OCI-LY7 (cell line): ENCODE measurements around the gene PIPOX. TPM values are rescaled to one million over a fixed set of nuclear protein-coding genes. Genes with fewer than 3 reads are reported as not detected.

ENCODE experiments used
- BruUV-seq: library from RNA; stranded (reverse); fragments of 400-500 nt; replicated peaks from 2 replicates; lab custom pipeline; 2021; lab: Mats Ljungman, UMichigan
- CTCF ChIA-PET: fragments of 300-600 bp; sonication (Branson Sonifier 250); formaldehyde crosslinking; loops from one replicate; lab custom pipeline; 2022; ENCODE audit warnings: antibody characterized with exemption; ENCODE audit not compliant: unreplicated experiment; lab: Charles Lee
- POLR2A ChIA-PET: fragments of 300-600 bp; sonication (Branson Sonifier 250); formaldehyde crosslinking; loops from one replicate; lab custom pipeline; 2022; ENCODE audit warnings: antibody characterized with exemption; lab: Charles Lee
- DNase-seq: peaks from one replicate; pipeline ENCODE4 v3.0.0-alpha.2; 2015; ENCODE audit warnings: low spot score
- H2AFZ ChIP-seq: fragments of 200-600 bp; sonication (generic), shearing (Covaris generic); 2 replicates; pipeline ENCODE4 v1.6.1; 2014; ENCODE audit warnings: mild to moderate bottlenecking, antibody characterized with exemption, low read length, moderate library complexity
- H3K27ac ChIP-seq: fragments of 200-600 bp; sonication (generic); 2 replicates; pipeline ENCODE4 v1.5.1; 2014; ENCODE audit warnings: mixed run types, low read depth, mild to moderate bottlenecking, moderate library complexity, low read length, inconsistent platforms; ENCODE audit not compliant: poor library complexity, severe bottlenecking
- H3K36me3 ChIP-seq: fragments of 200-600 bp; sonication (generic); 2 replicates; pipeline ENCODE4 v1.6.1; 2014; ENCODE audit warnings: mild to moderate bottlenecking, antibody characterized with exemption, low read length, moderate library complexity, mixed read lengths; ENCODE audit not compliant: insufficient read depth
- H3K4me1 ChIP-seq: fragments of 200-600 bp; sonication (generic); 2 replicates; pipeline ENCODE4 v1.5.1; 2014; ENCODE audit warnings: mild to moderate bottlenecking, low read length; ENCODE audit not compliant: insufficient read depth, poor library complexity, severe bottlenecking
- H3K4me2 ChIP-seq: fragments of 200-600 bp; sonication (generic); 2 replicates; pipeline ENCODE4 v1.6.1; 2014; ENCODE audit warnings: mild to moderate bottlenecking, low read length
- H3K4me3 ChIP-seq: fragments of 200-600 bp; sonication (generic); 2 replicates; pipeline ENCODE4 v1.5.1; 2014; ENCODE audit warnings: mild to moderate bottlenecking, low read depth, low read length; ENCODE audit not compliant: poor library complexity, severe bottlenecking
- H3K79me2 ChIP-seq: fragments of 200-600 bp; sonication (generic); 2 replicates; pipeline ENCODE4 v1.6.1; 2016; ENCODE audit warnings: low read depth, mild to moderate bottlenecking, low read length, moderate library complexity, mixed read lengths; ENCODE audit not compliant: insufficient read depth
- H3K9me2 ChIP-seq: fragments of 200-600 bp; sonication (generic); 2 replicates; pipeline ENCODE4 v1.6.1; 2016; ENCODE audit warnings: mild to moderate bottlenecking, low read length, mixed read lengths; ENCODE audit not compliant: insufficient read depth
- H3K9me3 ChIP-seq: fragments of 200-600 bp; sonication (generic); 2 replicates; pipeline ENCODE4 v1.6.1; 2014; ENCODE audit warnings: mild to moderate bottlenecking, mixed run types, low read length, mixed read lengths
- H4K20me1 ChIP-seq: fragments of 200-600 bp; sonication (generic); 2 replicates; pipeline ENCODE4 v1.6.1; 2014; ENCODE audit warnings: mild to moderate bottlenecking, antibody characterized with exemption, low read length, moderate library complexity, mixed read lengths; ENCODE audit not compliant: insufficient read depth
- CTCF ChIP-seq: fragments of 200-600 bp; sonication (generic); conservative IDR thresholded peaks from 2 replicates; pipeline ENCODE4 v1.5.1; 2014; ENCODE audit warnings: mild to moderate bottlenecking, antibody characterized with exemption, low read length, moderate library complexity, mixed read lengths
- EZH2phosphoT487 ChIP-seq: fragments of 200-600 bp; sonication (generic); IDR thresholded peaks from 2 replicates; pipeline ENCODE4 v1.6.1; 2018; ENCODE audit warnings: low read depth, borderline replicate concordance, mild to moderate bottlenecking, mixed run types, antibody characterized with exemption, low read length, moderate library complexity, mixed read lengths
- intact Hi-C: fragments of 100-400 bp; cut with micrococcal nuclease; formaldehyde crosslinking; loops from one replicate; pipeline ENCODE4 v1.10.0; 2022; ENCODE audit not compliant: unreplicated experiment
- total RNA-seq, 2 experiments: library from RNA; depleted of rRNA in 1 of 2; stranded (reverse); fragments of >200 nt in 1 of 2; shearing (Covaris generic) in 1 of 2; gene quantifications; 2 replicates each; pipeline ENCODE4 v1.2.3, GENCODE V29; 2014 to 2022

PIPOX gene
- total RNA-seq, 2 experiments from 2014 or later, result 3.8 to 4.1 TPM

GRCh38 chr17:29010129-29010528 lies 32.8 kb upstream of the PIPOX start:
- DNase-seq, result no peak
- no peaks in the 10 kb centered on the region for H3K79me2 ChIP-seq
- no peaks in the 10 kb centered on the region for H3K4me1 ChIP-seq
- H2AFZ ChIP-seq, result no peak overlapping the region
- H3K9me3 ChIP-seq, result no peaks in the 10 kb centered on the region
- no peak overlapping the region for H3K4me2 ChIP-seq
- POLR2A ChIA-PET, result interaction anchor here (0.6 to 2.0 kb wide), 3 partner anchors 9 to 184 kb away, joined by 3 to 6 read pairs (median 4); no protein-coding TSS in a partner anchor
- no TSS peak for BruUV-seq
- H3K27ac ChIP-seq, result no peak overlapping the region
- CTCF ChIA-PET, result interaction anchor here (0.6 kb wide), 1 partner anchor 1743 kb away, joined by 3 read pairs; no protein-coding TSS in a partner anchor
- no peaks in the 10 kb centered on the region for H4K20me1 ChIP-seq
- intact Hi-C loops, result no loop called here
- TF ChIP-seq EZH2phosphoT487, result no peak
- no peak for TF ChIP-seq CTCF
- H3K36me3 ChIP-seq, result no peaks in the 10 kb centered on the region
- H3K4me3 ChIP-seq, result no peak overlapping the region
- H3K9me2 ChIP-seq, result no peaks in the 10 kb centered on the region

GRCh38 chr17:29010586-29010985 lies 32.4 kb upstream of the PIPOX start:
- POLR2A ChIA-PET, result interaction anchor here (2.0 kb wide), 1 partner anchor 9 kb away, joined by 6 read pairs; no protein-coding TSS in a partner anchor
- no TSS peak for BruUV-seq
- Histone ChIP-seq H3K36me3 (no peaks in the 10 kb centered on the region), H3K79me2 (no peaks in the 10 kb centered on the region), H3K4me2 (no peak overlapping the region), H3K9me2 (no peaks in the 10 kb centered on the region), H3K4me3 (no peak overlapping the region), H3K27ac (no peak overlapping the region), H3K9me3 (no peaks in the 10 kb centered on the region), H2AFZ (no peak overlapping the region), H3K4me1 (no peaks in the 10 kb centered on the region), H4K20me1 (no peaks in the 10 kb centered on the region)
- intact Hi-C loops, result no loop called here
- no peak for TF ChIP-seq CTCF
- TF ChIP-seq EZH2phosphoT487, result no peak
- CTCF ChIA-PET, result interaction anchor here (0.6 kb wide), 2 partner anchors 396 to 1743 kb away, joined by 3 to 10 read pairs; no protein-coding TSS in a partner anchor
- no peak for DNase-seq

- no peak overlapping the region for H3K4me3 ChIP-seq
- no peaks in the 10 kb centered on the region for H4K20me1 ChIP-seq
- H3K36me3 ChIP-seq, result no peaks in the 10 kb centered on the region
- H3K9me2 ChIP-seq, result no peaks in the 10 kb centered on the region
- intact Hi-C loops, result no loop called here
- TF ChIP-seq EZH2phosphoT487 (no peak), CTCF (no peak)
- ChIA-PET CTCF (no interaction called here), POLR2A (no interaction called here)
- BruUV-seq, result no TSS peak
- H3K9me3 ChIP-seq, result no peaks in the 10 kb centered on the region
- H3K79me2 ChIP-seq, result no peaks in the 10 kb centered on the region
- no peak overlapping the region for H3K4me2 ChIP-seq
- no peak overlapping the region for H3K27ac ChIP-seq
- no peak for DNase-seq
- H3K4me1 ChIP-seq, result no peaks in the 10 kb centered on the region
- no peak overlapping the region for H2AFZ ChIP-seq
Measured at GRCh38 chr17:29012535-29012934, 30.4 kb upstream of the PIPOX start.
